NCI-H748 treated with DMSO at 0.1 percent for 48 hours (cell line): ENCODE results near the gene ELMO1.
A peak's percentile ranks its signal among the peaks of the same experiment; 100 is the strongest.

Experiments used
- DNase-seq: peaks from one replicate; lab custom pipeline; 2025; lab: John Stamatoyannopoulos, UW

The ELMO1 gene

DNA sequence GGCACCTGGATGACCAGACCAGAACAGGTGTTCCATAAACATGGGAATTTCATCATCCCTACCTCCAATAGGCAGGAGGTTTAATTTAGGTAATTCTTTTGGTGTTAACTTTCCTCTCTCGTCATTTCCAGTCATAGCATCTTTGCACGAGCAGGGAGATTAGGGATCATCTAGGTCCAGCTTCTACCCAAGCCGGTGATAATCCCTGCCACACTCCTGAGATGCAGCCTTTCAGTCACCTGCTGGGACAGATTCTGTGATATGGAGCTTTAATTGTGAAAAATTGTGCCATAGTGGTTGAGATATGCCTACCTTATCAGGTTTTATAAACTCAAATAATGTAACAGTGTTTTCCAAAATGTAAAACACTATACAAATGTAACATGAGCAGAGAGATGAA is 532.5 kb downstream of the ELMO1 start:
- no peak for DNase-seq

DNA sequence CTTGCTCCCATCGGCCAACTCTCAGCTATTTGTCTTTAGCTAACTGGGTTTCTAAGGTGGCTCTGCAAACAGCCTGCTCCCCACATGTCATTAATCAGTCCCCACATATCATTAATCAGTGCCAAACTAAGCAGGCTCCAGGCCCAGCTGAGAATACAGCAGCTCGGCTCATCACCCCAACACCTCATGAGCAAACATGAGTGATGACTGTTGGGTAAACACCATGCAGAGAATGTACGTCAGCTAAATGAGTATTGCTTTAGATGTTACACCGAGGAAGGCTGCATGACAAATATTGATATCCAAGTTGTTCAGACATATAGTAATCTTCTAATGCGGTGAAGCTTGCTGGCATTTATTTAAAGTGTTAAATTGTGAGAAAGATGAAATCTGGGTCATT is 536.9 kb downstream of the ELMO1 start:
- no peak for DNase-seq

DNA sequence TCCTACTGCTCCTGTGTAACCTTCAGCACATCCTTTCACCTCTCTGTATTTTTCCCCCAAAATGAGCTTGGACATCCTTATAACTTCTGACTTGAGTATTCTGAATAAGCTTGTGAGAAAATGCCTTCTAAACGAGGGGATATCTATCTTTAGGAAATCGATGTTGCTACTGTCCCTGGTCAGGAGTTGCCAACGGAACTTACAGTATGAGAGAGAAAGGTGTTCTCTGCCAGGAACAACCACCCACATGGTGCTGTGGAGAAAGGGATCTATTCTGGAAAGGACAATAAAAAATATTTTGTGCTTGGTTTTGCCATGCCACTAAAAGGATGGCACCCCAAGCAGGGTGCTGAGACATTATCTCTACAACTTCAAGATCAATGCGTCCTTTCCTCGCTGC is 537.8 kb downstream of the ELMO1 start:
- DNase-seq, result no peak

DNA sequence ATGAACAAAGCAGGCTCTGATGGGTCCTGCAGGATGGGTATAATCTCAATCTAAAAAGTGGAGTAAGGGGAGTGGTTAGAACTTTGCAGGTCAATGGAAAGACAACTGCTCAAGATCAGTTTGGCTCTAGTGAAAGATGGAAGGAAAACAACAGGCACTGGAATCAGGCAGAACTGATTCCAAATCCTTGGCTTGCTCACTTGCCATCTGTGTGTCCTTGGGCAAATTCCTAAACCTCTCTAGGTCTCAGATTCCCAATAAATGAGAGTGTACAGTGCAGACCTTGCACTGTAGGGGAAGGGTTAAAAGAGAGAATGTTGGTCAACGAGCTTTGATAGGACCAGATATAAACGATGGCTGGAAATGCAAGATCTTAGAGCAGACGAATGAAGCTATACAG is 538.3 kb downstream of the ELMO1 start:
- DNase-seq, result no peak

DNA sequence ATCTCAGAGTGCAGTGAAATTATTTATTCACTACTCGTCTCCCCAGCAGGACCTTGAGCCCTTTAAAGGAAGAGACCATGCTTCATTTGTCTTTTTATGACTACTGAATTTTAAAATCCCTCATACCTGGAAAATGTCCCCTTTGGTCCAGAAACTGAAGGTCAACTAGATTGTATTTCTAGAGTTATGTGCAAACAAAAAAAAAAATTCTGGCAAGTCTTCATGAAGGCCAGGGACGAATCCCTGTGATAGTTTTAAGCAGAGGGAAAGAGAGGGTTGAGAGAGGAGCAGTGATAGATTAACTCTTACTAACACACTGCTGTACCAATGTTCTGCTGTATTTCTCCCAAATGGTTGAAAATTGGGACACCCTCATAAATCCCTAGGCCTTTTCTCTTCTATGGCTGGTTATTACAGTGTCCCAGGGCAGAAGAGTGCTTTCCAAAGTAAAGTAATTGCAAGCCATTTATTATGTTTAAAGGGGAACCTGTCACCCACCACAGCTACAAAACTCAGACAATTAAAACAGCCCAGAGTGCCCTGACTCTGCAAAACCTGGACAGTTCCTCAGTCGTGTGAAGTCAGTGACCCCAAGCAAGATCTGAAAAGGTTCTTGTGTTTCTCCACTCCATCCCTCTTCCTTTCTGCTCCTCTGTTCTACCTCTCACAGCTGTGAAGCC is 541.6 kb downstream of the ELMO1 start:
- DNase-seq, result no peak

DNA sequence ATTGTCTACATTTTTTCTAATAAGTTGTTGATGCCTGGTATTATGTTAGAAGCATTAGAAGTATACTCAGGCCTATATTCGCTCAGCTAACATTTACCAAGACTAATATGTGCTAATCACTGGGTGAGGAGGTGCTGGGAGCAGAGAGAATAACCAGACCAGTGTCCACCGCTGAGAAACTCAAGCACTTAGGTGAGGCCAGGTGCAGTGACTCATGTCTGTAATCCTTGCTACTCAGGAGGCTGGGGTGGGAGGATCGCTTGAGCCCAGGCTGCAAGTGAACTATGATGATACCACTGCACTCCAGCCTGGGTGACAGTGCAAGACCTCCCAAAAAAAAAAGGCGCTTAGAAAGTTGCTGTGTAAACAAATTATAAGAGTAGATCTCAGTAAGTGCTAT is 542.2 kb downstream of the ELMO1 start:
- peak; percentile 23 for DNase-seq

DNA sequence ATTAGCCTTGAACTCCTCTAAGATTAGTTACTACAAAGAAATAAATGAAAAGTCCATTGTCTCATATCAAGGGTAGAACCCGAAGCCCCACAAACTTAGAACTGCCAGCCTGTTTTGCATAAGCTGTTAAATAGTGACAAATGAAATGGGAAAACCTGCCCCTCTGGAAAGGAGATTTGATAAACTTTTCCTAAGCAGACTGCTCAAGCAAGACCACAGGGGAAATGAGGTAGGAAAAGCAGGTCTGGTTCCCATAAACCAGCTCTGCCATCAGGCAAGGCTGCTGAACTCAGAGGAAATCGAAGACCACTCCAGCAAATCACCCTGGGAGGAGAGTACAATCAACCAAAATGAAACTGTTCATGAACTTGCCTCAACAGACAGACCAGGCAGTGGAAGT is 542.8 kb downstream of the ELMO1 start:
- no peak for DNase-seq

DNA sequence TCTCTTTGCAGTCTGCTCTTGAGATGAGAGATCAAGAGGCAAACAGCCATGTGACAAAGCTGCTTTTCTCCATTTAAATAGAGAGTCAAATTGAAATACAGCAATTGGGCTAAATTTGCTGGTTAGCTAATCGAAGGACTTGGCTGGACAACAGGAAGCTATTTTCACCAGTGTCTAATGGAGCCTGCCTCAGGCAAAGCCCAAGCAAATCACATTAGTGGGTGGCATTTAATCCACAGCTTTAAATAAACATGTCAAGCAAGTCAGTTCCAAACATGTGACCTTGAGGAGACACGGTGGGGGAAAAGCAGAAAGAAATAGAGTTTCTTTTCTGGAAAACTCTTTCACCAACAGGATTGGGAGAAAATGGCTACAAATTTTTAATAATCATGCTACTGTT is 543.9 kb downstream of the ELMO1 start:
- peak; percentile 31 for DNase-seq

DNA sequence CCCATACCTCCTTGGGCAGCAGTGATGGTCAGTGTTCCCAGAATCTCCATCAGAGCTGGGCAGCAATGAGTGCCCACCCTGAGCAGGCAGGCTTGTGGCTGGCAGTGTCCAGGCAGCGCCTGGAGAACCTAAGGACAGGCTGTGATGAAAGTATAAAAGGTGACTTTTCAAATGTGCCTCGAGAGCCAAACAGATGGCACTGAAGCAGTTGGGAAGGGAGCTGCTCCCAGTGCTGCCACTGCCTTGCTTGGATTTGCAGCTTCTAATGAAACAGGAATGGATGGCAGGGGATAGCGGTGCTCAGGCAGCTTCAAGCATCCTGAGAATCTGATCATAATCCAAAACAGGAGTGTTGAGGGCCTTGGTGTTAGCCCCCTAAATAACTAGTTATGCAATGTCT is 544.6 kb downstream of the ELMO1 start:
- no peak for DNase-seq

DNA sequence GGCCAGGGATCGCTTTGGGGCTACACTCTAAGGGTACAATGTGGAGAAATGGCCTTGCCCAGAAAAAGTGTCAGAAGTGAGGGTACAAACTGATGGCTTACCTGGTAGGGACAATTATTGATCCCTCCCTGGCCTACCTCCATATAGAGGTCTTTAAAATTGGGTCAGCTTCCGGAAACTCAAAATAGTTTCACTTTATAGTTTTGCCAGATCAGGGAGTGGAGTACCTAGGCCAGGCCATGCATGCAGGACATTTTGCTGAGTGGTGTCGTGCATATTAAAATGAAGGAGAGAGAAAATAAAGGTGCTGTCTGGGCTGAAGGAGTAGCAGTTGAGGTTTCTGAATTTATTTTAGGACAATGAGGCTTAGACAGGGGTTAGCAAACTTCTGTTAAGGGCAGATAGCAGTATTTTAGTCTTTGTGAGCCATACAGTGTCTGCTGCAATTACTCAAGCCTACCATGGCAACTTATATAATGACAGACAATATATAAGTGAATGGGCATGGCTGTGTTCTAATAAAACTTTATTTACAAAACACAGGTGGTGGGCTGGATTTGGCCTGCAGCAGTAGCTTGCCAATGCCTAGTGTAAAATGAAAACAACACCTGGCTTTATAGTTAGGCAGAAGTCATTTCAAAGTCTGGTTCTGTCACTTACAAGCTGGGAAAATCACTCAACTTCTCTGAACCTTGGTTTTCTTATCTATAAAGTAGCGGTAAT is 547.5 kb downstream of the ELMO1 start:
- no peak for DNase-seq

DNA sequence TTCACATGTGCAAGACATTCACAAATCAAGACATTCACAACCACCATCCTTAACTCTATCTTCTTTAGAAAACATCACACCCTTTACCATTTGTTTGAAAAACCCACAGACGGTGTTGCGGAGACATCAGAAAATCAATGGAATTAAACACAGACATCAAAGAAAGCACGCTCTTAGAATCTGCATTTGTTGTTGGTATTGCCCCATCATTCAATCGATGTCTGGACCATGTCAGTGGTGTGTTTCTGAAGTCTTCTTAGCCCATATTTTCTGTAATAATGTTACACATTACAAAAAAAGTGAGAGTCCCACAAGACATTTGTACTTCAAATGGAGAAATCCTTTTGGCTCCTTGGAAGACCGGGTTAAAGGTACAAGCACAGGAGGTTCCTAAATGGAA is 550.5 kb downstream of the ELMO1 start:
- no peak for DNase-seq

DNA sequence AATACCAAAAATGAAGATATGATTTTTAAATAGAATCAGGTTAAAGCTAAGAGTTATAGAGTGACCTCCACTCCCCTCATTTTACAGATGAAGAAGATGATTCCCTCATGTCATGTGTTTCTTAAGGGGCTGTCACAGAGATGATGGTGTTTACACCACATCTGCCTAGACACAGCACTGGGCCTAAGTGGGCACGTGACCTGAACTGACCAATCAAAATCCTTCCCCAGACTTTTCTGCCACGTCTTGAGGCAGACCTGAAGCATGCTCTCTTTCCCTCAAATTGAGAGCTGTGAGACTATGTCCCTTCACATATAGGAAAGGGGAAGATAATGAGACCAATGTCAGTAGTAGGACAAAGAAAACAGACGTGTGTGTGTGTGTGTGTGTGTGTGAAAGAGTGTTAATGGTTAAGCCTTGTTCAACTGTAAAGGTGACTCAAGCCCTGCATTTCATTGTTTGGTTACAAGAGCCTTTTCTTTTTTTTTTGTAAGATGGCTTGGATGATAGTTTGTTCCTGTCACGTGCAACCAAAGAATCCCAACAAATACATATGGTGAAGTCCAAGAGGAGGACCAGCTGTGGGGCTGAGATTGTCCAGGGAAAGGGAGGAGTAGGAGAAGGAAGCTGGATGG is 551.6 kb downstream of the ELMO1 start:
- no peak for DNase-seq

DNA sequence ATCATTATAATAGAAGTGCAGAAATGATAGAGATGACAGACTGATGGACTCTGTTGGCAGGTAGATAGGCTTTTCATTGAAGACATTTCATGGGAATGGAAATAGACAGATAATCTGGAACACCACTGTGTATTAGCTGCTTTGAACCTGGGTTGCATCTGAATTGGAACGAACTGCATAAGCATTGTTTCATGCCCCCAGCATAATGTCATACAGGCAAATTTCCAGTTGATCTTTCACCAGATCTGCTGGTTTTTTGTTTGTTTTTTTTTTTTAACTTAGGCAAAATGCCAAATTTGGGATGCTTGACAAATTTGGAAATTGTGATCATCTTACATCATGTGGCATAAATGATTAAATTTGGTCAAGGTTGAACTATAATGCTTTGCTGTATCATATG is 552.2 kb downstream of the ELMO1 start:
- no peak for DNase-seq

DNA sequence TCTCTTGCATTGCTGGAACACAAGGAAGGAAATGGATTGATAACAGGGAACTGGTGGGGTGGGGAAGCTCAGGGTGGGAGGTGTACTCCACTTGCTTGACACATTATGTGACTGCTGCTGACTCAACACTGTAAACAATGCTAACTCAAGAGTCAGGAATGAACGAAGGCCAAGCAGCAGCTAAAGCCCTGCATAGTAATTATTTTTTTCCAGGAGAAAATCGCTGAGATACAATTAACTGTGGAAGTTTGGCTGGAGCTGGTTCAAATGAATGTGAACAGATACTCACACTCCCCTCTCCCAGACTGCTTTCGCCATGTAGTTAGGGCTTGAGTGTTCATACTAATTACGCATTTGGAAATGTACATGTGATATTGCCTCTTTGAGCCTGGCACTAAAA is 553.5 kb downstream of the ELMO1 start:
- DNase-seq, result no peak

DNA sequence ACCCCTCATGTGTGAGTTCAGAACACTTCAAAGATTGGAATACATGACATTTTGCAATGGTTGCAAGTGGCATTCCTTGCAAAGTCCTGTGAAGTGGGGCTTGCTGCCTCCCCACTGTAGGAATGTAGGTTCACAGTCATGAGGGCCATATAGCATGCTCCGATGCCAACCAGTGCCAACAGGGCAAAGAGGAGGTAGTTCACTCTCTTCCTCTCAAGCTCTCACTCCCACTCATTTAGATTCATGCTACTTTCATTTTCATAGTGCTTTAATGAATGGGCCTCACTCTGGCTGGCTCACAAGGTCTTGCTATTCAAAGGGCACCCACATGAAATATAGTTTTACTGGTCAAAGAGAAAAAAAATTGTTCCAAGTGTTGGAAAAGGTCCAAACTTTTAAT is 554.5 kb downstream of the ELMO1 start:
- no peak for DNase-seq

DNA sequence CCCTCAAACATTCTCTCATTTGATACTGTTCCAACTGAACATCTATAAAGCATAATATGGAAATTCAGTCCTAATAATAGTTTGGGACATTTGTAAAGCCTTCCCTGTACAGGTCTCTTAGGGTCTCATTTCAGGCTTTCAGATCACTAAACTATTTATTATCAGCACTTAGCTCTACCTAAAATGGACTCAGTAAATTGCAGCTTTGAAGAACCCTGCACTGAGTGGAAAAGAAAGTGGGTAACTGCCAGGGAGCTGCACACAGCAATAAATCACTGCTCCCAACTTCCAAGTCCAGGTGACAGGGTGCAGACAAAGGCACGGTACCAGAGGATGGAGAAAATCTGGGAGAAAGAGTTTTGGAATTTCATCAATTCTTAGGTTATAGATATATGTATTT is 559.5 kb downstream of the ELMO1 start:
- DNase-seq, result no peak

DNA sequence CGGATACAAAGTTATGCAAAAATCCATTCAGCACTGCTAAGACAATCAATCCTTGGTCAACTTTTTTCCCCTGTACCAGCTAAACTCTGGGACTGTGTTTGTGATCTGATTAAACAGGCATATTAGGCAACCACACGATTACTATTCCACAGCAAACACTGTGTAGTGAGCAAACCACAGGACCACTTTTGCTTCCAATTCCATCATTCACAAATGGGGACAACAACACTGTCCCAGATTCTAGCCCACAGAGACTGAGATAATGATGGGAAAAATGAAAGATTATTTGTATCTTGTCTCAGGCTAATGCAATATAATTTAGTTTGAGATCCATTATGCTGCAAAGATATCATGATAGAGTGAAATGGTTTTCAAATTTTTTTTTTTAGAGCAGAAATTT is 560.7 kb downstream of the ELMO1 start:
- no peak for DNase-seq

DNA sequence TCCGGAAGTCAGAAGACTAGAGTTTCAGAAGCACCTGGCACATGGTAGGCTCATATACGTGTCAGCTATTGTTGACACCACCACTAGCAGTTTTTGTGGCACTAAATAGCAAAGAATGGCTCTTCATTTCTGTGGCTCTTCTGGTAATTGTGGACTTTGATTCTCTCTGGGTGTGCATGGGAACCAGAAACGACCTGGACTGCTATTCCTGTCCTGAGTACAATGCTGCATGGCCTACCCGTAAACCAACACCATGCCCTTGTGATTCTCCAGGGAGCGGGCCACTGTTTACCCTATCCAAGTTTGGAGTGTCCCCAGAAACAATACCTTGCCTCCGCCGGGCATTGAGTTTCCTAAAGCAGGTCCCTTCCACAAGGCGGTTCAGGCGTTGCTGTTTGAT is 561.4 kb downstream of the ELMO1 start:
- no peak for DNase-seq

DNA sequence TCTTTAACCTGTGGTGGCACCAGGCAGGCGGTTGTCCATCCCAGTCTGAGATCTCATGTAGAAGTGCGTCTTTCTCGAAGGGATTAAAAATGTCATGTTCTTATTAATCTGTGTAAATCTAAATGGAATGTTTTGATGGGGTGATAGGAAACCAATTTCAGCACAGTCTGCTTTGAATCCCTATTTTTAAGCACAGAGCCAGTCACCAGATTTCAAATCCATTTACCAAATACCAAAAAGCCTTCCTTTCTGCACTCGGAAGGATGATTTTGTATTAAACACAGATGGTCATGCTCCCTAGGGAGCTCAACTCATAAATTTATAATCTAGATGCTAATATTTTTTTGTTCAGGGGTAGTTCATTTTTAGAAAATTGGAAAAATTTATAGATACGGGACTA is 563.8 kb downstream of the ELMO1 start:
- no peak for DNase-seq

DNA sequence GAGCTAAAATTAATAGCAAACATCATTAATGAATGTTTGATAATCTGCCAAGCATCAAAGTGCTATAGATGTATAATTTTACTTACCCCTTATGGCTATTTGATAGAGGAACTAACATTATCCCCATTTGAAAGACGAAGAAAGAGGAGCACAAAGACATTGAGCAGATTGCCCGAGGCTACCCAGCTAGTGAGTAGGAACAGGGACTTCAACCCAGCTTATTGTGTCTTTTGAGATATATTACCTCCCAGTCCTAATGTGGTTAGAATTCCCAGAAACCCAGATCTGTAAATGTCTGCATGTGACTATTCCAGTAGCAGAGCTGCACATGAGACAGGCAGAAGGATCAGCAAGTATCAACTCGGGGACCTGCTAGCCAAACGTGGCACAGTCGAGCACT is 564.3 kb downstream of the ELMO1 start:
- DNase-seq, result no peak

DNA sequence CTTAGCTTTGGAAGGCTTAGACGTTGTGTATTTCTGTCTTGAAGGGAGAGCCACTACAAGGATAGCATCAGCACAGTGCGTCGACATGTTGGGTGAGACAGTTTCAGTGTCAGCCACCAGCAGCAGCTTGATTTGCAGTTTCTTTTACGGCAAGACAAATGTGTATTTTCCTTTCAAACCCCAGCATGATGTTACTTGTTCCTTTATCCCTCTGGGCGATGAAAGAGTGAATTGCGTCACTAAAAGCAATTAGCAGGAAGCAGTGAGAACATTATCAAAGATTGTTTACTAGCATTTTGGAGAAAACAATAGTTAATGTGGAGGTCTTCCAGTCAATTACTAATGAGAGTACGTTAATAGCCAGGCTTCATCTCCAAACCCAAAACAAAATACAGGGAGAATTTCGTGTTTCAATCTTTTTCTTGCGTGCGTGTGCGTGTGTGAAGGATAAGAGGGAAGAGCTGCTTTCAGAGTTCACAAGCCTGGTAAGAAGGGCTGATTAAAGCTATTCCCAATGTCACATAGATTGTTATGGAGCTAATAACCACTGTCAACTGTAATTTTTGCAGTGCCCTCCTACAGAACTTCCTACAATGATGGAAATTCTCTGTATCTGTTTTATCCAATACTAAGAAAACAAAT is 567.3 kb downstream of the ELMO1 start:
- peak; percentile 49 for DNase-seq

DNA sequence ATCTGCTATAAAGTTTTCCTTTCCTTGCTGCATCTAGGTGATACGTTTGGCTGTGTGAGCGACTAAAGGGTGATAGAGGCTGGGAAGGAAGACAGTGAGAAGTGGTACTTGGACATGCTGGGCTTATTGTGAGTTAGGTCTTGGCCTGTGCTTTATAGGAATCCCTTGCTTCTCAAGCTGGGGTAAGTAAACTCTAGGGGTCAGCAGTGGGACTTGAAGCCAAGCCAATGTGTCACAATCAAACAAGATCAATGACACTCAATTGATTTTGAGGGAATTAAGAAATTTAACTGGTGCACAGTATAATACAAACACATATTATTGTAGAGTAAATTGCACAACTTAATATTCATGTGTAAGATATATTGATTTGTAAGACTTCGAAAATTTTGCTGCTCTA is 568.6 kb downstream of the ELMO1 start:
- no peak for DNase-seq

DNA sequence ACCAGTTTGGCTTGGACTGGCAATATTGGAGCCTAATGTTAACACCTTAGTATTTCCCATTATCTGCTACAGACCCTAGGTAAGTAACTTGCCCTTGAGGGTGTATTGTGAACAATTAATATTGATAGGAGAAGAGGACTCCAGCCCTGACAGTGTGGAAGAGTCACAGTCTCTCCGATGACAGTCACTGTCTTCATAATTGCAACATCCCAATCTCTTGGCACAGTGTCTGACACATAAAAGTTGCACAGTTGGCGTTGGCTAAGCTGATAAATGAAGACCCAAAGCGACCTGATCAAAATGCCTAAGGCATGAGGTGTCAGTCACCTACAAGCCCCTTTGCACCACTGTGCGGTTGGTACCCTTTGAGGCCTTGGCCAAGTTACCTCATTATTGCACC is 569.6 kb downstream of the ELMO1 start:
- no peak for DNase-seq
